SK-N-MC (cell line): ENCODE data around the gene MCU.

Experiments used
- EZH2 ChIP-seq: fragments of 200-600 bp; sonication (generic); IDR thresholded peaks from one replicate; pipeline ENCODE4 v1.6.1; 2017; ENCODE audit warnings: antibody characterized with exemption
- FOXP2 ChIP-seq: optimal IDR thresholded peaks from 2 replicates; pipeline ENCODE3; 2011; ENCODE audit warnings: mild to moderate bottlenecking, moderate library complexity; ENCODE audit not compliant: insufficient read depth; ENCODE audit errors: extremely low read length, control extremely low read depth
- POLR2AphosphoS5 ChIP-seq: IDR thresholded peaks from 2 replicates; pipeline ENCODE4 v1.6.1; 2012; ENCODE audit warnings: mild to moderate bottlenecking, low read depth, low read length, borderline replicate concordance

GRCh38 chr10:72754275-72755032 is 62.5 kb downstream of the MCU start:
- TF ChIP-seq EZH2 (no peak), POLR2AphosphoS5 (no peak), FOXP2 (no peak)
